Fibroblast of skin of back (primary cell): ENCODE measurements around the gene NPR2.
A peak's percentile ranks its signal among the peaks of the same experiment; 100 is the strongest.

Experiments used
- DNase-seq: peaks from one replicate; pipeline ENCODE4 v3.0.0-alpha.2; 2013

NPR2 gene

DNA sequence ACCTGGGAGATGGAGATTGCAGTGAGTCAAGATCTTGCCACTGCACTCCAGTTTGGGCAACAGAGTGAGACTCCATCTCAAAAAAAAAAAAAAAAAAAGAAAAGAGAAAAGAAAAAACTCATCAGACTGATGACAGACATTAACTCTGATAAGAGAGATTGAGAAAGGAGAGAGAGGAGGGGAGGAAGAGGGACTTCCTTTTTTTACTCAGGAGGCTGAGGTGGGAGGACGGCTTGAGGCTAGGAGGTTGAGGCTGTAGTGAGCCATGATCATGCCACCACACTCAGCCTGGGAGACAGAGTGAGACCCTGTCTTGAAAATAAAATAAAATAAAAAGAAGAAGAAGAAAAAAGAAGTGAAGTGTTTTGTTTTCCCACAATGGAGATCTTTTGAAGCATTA is 27.6 kb upstream of the NPR2 start:
- no peak for DNase-seq

DNA sequence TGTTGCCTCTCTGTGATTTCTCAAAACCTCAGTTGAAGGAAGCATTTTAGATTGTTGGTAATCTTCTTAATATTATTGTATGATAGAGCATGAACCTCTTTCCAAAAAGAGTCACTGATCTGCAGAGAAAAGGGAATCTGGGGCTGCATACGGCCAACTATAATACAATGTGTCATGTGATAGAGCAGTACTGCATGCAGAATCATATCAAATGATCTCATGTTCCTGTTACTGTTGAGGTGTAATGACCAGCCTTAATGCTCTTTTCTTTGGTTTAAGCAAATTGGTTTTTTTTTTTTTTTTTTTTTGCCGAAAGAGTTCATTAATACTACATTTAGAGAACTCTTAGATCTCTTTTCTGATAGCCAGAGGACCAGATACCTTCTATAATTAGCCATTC is 24.4 kb upstream of the NPR2 start:
- no peak for DNase-seq

DNA sequence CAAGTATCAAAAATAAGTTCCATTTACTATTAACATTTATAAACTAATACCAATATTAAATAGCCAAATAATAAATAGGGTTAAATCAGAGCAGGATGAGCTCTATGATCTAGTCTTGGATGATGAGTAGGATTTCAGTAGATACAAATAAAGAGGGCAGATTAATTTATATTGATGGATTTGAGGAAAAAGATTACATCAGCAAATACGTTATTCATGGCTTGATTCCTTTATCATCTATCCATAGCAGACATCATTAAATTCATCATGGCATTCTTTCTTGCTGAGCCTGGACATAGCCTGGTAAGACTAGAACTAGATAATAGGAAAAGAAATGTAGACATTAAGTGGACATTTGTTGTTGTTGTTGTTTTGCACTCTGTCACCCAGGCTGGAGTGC is 23.9 kb upstream of the NPR2 start:
- DNase-seq: no peak

DNA sequence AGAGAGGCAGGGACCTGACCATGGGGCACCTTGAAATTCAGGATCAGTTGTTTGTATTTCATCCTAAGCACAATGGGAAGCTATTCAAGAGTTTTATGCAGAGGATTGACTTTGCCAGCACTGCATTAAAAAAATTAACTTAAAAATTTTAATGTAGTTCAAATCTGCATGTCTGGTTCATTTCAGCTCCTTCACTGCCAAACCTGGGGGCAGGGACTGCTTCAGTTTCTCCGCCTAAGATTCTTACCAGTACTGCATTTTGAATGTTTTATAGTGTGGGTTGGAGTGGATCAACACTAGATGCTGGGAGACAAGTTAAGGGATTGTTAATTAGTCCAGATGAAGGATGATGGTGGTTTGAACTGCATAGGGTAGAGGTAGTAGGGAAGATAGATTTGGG is 21.6 kb upstream of the NPR2 start:
- DNase-seq: no peak

DNA sequence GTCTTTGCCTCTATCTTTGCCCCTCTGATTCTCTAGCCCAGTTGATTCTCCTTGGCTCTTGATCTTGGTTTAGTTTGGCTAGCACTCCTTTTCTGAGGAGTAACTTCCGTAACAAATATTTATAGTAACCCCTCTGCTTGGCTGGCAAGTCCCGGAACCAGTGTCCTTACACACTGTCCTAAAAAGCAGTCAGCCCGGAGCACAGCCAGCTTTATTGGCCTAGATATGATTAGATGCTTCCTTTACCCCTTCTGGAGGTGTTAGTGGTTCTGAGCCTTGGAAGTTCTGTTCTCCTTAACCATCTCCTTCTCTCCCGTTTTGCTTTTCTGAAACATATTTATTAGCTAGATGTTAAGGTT is 20.3 kb upstream of the NPR2 start:
- DNase-seq: no peak

DNA sequence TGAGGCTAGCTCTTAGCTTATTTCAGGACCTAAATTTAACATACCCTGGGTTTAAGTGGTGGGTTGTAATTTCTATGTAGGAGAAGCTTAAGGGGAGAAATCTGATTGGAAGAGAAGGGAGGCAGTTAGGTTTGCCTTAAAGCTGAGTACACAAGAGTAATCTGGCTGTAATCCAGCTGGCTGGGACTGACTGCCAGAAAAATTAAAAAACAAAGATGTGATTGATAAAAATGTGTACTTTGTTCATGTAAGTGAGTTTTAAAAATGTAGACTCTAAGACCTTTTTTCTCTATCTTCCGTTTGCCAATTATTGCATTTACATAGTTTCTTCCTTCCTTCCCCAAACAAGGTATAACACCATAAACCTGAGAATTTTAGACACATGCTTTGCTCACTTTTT is 19.9 kb upstream of the NPR2 start:
- DNase-seq: no peak

DNA sequence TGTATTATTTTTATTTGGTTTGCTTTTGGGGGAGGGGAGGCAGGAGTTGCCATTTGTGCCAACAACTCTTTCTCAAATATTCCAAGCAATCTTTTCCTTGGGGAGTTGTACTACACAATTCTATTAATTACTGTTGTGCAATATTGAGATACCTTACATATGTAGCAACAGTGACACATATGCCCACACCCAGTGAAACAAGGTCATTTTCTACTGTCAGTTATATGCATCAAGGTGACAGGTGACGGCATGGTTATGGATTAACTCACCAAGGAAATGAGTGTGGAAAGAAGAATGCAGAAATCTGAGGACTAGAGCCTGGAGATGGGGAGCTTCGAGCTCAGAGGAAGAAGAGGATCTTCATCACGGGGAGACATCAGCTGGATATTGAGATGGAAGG is 19.4 kb upstream of the NPR2 start:
- DNase-seq: no peak

DNA sequence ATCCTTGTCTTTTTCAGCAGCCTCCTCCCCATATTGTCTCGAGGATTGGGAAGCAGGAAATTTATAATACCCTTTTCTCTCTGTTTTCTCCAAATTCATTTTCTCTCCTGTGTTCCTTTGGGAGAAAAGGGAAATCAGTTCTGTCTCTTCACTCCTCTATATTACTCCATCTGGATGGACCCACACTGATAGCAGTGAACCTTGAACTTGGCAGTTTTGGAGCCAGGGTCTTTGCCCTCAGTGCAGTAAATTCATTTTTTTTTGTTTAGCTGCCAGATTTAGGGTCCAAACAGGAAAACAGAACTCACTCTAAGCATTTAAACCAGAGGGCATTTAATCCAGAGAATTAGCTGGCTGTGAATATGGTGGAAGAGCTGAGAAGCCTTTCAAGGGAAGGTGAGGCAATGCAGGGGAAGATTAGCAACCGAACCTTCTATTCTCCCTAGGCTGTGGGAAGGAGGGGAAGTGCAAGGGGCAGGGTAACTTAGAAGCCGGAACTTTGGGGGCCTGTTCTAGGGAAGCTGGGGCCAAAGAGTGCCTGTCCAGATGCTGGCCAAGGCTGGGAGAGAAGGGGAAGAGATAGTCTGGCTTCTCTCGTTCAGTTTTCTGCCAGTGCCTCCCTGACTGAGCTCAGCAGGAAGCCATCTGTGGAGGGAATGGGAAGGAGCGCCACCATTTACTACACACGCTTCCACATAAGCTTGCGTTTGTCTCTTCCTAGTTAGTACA is 16.3 kb upstream of the NPR2 start:
- DNase-seq: no peak

DNA sequence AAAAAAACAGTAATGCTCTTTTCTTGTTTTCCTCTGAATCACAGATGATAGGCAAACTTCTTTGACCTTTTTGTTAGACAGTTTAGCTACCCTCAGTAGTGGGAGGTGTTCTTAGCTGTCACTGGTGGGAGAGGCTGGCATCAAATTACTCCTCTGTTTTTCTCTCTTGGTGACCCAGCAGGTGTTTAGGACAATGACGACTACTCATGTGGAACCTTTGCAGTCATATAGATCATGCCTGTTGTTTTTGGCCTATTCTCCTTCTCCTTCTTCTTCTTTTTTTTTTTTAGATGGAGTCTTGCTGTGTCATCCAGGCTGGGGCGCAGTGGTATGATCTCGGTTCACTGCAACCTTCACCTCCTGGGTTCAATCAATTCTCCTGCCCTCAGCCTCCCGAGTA is 15.4 kb upstream of the NPR2 start:
- no peak for DNase-seq

DNA sequence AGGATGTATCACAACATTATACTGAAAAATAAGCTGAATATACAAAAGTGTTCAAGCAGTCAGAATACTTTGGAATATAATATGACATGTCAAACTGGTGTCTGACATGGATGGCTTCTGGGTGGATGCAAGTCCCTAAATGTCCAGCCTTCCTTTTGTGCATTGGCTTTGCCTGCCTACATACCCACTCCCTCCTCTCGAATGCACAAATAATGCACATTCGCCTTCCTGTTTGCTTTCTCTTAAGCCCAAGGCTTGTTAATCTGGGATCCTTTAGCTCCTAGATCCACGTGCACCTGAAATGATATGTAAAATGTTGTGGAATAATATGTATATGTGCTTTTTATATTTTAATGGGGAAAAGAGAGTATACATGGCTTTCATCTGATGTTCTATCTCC is 12.9 kb upstream of the NPR2 start:
- DNase-seq: no peak

DNA sequence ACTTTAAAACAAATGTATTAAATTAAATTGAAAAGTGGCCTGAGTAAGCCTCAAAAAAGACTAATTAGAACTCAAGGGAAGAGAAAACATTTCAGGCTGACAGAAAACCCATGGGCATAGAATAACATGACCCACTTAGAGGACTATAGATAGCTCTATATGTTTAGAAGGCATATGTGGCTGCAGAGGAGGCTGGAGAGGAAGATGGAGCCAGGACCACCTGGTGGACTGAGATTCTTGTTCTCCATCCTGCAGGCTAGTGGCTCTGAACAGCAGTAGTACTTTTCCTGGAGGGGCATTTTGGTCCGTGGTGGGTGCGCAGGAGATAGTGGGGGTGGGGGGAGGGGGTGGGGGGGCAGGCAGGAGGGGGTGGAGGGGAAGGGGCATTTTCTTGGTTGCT is 10.3 kb upstream of the NPR2 start:
- DNase-seq: no peak

DNA sequence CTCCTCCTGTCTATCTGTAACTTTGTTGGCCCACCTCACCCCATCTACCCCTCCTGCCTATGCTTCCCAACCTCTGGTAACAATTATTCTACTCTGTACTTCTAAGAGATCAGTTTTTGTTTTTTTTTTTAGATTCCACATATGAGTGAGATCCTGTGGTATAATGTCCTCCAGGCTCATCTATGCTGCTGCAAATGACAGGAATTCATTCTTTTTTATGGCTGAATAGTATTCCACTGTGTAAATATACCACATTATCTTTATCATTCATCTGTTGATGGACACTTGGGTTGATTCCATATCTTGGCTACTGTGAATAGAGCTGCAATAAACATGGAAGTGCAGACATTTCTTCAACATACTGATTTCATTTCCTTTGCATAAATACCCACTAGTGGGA is 8.0 kb upstream of the NPR2 start:
- DNase-seq: no peak

DNA sequence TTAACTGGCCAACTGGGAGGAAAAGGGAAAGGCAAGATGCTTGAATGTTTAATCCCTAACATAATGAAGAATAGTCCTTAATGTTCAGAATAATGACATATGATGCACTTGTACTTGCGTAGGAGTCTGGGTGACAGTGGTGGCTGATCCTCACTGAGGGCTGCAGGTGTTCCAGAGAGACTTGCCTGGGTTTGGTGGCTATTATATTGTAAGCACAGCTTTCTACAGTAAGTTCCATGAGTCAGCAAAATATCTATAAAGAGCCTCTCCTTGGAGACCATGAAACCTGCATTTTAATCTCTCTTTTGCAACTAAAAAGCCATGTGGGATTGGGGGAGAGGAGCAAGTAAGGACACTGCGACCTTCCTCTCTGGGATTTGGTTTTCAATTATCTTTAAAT is 1.9 kb upstream of the NPR2 start:
- no peak for DNase-seq

DNA sequence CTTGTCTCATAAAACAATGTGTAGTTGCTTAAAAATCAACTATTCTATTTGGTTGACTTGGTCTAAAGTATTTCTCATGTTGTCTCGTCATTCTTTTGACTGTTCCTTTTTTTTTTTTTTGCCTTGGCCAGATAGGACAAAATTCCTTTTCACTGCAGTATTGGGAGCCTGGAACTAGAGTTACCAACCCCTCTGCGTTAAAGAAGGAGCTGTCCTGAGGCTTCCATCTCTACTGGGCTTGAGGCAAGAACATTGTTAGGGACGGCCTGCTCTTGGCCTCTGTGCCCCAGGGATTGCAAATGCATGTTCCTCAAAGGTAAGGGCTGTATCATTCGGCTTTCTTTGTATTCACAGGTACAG is 1.4 kb upstream of the NPR2 start:
- no peak for DNase-seq

DNA sequence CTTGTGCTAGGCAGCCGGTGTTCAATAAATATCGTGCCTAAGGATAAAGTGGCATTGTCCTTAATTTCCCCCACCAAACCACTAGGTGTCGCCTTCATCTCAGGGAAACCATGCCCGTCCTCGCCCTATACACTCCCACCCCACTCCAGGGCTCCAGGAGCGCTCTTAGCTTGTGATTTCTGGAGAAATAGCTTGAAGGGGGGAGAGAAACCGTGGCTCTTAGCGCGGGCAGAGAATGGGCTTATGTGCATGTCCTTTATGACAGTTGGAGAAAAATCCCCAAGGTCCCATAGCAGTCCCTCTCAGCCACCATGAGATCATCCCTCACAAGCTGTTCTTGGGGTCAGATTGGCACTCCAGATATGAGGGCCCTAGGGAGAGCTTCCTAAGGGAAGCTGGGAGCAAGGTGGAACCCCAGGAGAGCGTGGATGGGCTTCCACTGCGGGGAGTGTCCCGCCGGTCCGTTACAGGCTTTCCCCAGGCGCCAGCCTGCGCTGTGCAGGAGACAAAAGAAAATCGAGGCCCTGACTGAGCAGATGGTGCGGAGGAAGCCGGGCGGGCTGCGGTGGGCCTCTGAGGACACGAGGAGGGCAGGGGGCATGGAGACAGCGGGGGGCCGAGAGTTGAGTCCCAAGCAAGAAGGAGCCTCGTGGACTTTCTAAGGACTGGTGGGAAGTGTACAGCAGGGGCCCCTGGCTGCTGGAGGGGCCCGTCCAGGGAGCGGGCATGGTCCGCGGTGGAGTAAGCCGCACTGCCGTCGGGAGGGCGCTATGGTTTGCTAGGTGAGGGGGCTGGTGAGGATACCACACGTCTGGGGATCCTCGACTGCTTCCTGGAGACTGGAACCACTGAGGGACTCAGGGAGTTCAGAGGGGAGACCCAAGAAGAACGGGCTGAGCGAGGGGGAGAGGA is 750 bp upstream of the NPR2 start:
- DNase-seq: peak; percentile 88

DNA sequence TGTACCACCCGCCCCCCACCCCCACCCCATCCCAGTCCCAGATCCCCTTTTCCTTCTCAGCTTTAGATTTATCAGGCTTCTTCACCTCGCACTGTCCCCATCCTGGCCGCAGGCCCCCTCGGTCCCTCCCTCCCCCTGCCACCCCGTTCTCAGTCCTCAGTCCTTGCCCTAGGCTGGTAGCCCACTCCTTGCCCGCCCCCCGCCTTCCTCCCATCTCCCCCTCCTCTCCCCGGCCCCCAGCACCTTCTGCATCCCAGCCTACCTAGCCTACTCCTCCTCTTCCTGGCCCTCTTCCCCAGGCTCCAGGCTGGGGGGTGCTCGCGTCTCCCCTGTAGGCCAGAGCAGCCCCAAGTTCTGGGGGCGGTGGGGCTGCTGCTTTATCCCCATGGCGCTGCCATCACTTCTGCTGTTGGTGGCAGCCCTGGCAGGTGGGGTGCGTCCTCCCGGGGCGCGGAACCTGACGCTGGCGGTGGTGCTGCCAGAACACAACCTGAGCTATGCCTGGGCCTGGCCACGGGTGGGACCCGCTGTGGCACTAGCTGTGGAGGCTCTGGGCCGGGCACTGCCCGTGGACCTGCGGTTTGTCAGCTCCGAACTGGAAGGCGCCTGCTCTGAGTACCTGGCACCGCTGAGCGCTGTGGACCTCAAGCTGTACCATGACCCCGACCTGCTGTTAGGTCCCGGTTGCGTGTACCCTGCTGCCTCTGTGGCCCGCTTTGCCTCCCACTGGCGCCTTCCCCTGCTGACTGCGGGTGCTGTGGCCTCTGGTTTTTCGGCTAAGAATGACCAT is 828 bp downstream of the NPR2 start:
- no peak for DNase-seq

DNA sequence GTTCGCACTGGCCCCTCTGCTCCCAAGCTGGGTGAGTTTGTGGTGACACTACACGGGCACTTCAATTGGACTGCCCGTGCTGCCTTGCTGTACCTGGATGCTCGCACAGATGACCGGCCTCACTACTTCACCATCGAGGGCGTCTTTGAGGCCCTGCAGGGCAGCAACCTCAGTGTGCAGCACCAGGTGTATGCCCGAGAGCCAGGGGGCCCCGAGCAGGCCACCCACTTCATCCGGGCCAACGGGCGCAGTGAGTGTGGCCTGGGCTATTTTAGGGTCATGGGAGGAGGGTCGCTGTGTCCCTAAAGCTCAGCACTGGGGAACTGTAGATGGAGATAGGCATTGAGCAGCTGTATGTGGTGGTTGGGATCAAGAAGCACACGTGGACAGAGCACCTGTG is 1.4 kb downstream of the NPR2 start:
- DNase-seq: no peak

DNA sequence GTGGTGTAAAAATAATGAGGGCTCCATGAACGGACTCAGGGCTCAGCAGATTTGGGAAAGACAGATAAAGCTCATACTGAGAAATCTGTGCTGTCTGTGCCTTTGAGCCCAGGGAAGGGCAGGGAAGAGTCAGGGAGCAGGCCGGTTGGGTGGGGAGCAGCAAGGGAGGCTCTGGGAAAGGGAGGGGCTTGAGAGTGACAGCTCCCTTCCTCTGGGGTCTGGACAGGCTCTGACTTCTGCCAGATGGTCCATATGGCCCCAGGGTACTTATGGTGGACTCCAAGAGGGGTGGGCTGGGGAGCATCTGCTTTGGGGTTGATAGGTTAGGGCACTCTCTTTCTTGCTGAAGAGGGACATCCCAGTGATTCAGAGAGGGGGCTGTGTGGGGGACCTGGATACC is 2.1 kb downstream of the NPR2 start:
- no peak for DNase-seq

DNA sequence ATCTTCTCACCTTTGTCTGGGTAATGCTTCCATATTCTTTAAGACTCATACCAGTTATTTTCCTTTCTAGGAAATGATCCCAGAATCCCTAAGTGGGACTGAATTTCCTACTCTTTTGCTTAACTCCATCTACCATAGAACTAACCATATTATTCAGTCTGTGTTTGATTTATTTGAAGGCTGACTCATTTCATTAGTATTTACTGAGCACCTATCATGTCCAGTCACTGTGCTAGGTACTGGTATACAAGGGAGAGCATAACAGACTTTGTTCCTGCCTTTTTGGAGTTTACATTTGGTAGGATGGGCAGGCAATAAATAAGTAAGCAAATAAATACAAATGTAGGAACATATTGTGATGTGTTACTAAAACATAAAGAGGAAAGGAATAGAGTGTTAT is 4.3 kb downstream of the NPR2 start:
- no peak for DNase-seq

DNA sequence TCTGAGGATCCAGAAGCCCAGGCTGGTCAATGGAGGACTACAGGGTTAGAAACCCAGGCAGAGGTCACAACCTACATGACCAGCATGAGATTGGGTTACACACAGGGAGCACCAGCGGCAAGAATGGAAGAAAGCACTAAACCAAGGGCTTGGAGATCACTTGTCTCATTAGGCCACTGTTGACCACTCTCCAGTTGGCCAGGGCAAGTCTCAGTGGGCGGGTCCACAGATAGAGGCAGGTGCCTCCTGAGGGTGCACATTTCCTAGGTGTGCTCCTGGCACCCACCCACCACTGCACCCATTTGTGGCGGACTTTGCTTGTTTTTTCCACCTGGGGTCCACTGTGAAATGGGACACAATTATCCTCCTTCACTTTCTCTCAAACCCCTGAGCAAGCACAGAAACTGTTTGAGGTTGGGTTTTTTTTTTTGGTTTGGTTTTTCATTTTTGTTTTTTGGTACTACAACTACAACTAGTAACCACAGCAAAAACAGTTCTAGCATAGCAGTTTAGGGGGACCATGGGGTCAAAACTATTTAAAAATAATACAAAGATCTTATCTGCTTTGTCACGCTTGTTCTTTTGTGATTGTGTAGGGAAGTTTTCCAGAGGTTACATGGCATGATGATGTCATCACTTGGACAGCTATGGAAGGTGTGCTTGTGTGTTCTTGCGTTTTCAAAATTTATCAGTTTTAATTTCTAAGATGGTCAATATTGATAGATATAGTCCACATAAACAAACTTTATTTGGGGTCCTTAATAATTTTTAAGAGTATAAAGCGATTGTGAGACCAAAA is 6.1 kb downstream of the NPR2 start:
- no peak for DNase-seq

DNA sequence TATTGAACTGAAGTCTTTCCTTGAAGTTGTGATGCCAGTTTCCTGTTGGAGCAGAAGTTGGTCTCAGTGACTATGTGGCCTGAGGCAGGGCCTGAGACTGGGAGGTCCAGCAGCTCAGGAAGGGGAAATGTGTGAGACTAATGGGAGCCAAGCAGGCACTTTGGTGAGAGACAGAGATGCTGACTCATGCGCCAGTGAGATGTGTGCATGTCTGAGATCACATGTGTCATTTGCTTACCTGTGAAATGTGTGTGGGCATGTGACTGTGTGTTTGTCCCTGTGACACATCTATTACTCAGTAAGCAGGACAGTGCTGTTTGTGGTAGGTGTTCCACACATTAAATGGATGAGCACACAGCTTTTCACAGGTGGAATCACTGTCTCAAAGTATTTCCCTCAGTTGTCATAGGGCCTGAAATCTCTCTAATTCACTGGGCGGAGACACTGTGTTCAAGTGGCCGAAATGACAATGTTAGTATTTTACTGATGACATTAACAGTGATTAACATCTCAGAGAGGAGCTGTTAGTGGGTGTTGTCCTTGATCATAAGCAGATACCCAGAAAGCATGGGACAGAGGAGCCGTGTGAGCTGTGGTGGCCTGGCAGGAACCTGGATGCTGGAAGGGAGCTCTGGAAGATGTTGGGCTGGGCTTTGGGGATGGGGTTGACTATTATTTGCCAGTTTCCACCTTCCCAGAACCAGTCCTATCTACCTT is 7.4 kb downstream of the NPR2 start:
- peak; percentile 49 for DNase-seq

DNA sequence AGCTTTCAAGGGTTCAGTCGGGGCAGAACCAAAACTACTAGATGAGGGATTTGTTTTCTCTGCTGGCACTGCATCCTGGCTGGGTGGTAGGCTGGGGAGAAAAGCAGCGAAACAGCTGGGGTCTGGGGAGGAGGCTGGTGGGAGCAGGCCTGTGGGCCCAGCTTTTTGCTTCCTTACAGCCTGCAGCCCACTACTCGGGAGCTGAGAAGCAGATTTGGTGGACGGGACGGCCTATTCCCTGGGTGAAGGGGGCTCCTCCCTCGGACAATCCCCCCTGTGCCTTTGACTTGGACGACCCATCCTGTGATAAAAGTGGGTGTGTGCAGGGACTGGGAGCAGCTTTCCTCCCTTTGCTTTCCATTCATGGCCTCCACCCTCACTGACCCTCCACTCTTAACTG is 9.1 kb downstream of the NPR2 start:
- no peak for DNase-seq
